Pancreas (tissue), 10 donors: ENCODE data around the gene LOXL4. TPM values are rescaled to one million over a fixed set of nuclear protein-coding genes. Genes with fewer than 3 reads are reported as not detected.

ENCODE experiments used
- ATAC-seq, 4 donors: fragments of 200-7000 bp; cut with Tn5 transposase; one replicate each; pipeline versions ENCODE4 v1.8.0 to v1.9.1; 2020; ENCODE audit warnings: mild to moderate bottlenecking in 4 of 4, moderate library complexity in 4 of 4
- DNase-seq, 6 donors: peaks; one replicate each; pipeline ENCODE4 v3.0.0-alpha.2; 2020
- FAIRE-seq: peaks from 2 replicates; lab custom pipeline; 2012; peaks lifted over from hg19 to GRCh38; lab: Jason Lieb, UNC
- H3K27ac ChIP-seq, 4 donors: fragments of 200-600 bp; sonication (generic); 1 replicate in 3 of 4; 2 replicates in 1 of 4; pipeline versions ENCODE4 v1.5.0 to v1.8.0; 2020
- H3K27me3 ChIP-seq, 4 donors: fragments of 200-600 bp; one replicate each; pipeline ENCODE4 v1.8.0; 2021
- H3K36me3 ChIP-seq, 3 donors: fragments of 200-600 bp; sonication (generic) in 1 of 3; one replicate each; pipeline versions ENCODE4 v1.5.0 to v1.8.0; 2020 to 2021
- H3K4me1 ChIP-seq, 3 donors: fragments of 200-600 bp; one replicate each; pipeline ENCODE4 v1.8.0; 2021
- H3K4me3 ChIP-seq, 4 donors: fragments of 200-600 bp; sonication (generic) in 2 of 4; one replicate each; pipeline versions ENCODE4 v1.5.0 to v1.8.0; 2020 to 2021
- H3K9me3 ChIP-seq, 4 donors: fragments of 200-600 bp; one replicate each; pipeline ENCODE4 v1.8.0; 2021
- WGBS, 2 donors: extraction: QIAGEN DNeasy Blood & Tissue Kit; methylation state at CpG; one replicate each; pipeline ENCODE4 v1.1.7; 2013; 5-methylcytosine and 5-hydroxymethylcytosine counted together
- intact Hi-C, 3 donors: fragments of 100-400 bp; cut with DNase I; formaldehyde crosslinking; loops; one replicate each; pipeline versions ENCODE4 v1.11.1 to v1.14.2; 2022
- polyA plus RNA-seq, 2 donors: library from polyadenylated mRNA; stranded (reverse); fragments of 200-250 nt; gene quantifications; one replicate each; pipeline ENCODE4 v1.2.3, GENCODE V29; 2013
- total RNA-seq, 6 donors: library from RNA; stranded (reverse); fragmentation: NEBNext Ultra II Directional in 4 of 6; extraction: Animal tissue kit (Norgen Biotek cat#: 25700) in 4 of 6; gene quantifications; one replicate each; pipeline versions ENCODE4 v1.2.1 to v1.2.4, GENCODE V29; 2021 to 2023
- TF ChIP-seq, protein P1 (sequence below), 4 donors: fragments of 200-600 bp; sonication (generic) in 3 of 4; IDR thresholded peaks; one replicate each; pipeline versions ENCODE4 v1.5.0 to v1.8.0; 2021; ENCODE audit warnings: antibody characterized with exemption in 4 of 4
- donor health status: healthy with polysubstance abuse.
- donor health status: DM: no; HTN: no; CAD: no; lungs with moderate emphysema.
- donor health status: DM: no; HTN: no; CAD: no.
- donor health status: control.
- donor health status: control.
- donor health status: Bipolar disorder and iron deficiency.
- donor health status: DM: yes; HTN: yes; CAD: no.
- donor health status: DM: no; HTN: no; CAD: no.
- donor health status: DM: no; HTN: no; CAD: no.
- donor health status: DM: yes; HTN: yes; CAD: no.

LOXL4 gene
- total and polyA plus RNA-seq, 8 donors, result 3.7 to 12.5 (median 8.6) TPM

- FAIRE-seq (no peak), ATAC-seq (no peak), DNase-seq (no peak)
- TF ChIP-seq, protein P1, sequence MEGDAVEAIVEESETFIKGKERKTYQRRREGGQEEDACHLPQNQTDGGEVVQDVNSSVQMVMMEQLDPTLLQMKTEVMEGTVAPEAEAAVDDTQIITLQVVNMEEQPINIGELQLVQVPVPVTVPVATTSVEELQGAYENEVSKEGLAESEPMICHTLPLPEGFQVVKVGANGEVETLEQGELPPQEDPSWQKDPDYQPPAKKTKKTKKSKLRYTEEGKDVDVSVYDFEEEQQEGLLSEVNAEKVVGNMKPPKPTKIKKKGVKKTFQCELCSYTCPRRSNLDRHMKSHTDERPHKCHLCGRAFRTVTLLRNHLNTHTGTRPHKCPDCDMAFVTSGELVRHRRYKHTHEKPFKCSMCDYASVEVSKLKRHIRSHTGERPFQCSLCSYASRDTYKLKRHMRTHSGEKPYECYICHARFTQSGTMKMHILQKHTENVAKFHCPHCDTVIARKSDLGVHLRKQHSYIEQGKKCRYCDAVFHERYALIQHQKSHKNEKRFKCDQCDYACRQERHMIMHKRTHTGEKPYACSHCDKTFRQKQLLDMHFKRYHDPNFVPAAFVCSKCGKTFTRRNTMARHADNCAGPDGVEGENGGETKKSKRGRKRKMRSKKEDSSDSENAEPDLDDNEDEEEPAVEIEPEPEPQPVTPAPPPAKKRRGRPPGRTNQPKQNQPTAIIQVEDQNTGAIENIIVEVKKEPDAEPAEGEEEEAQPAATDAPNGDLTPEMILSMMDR (IDR thresholded peaks at IDR 0.05), result no peak
- no peaks in the 10 kb centered on the region for H3K9me3 ChIP-seq
- no peak overlapping the region for H3K4me3 ChIP-seq
- H3K36me3 ChIP-seq, result peaks cover 0 to 3% (median 2%) of the 10 kb centered on the region in 3 donors
- H3K27me3 ChIP-seq, result no peaks in the 10 kb centered on the region
- intact Hi-C loops, result no loop called here
- WGBS, 2 donors, result 98% methylated on average over 4 of the region's 4 CpGs
- no peak overlapping the region for H3K27ac ChIP-seq
- no peaks in the 10 kb centered on the region for H3K4me1 ChIP-seq
Observed at GRCh38 chr10:98209441-98209840, 58.6 kb downstream of the LOXL4 start.

- Histone ChIP-seq H3K4me1 (no peaks in the 10 kb centered on the region), H3K4me3 (no peak overlapping the region), H3K27ac (no peak overlapping the region), H3K9me3 (no peaks in the 10 kb centered on the region), H3K36me3 (peaks cover 0 to 3% (median 2%) of the 10 kb centered on the region in 3 donors), H3K27me3 (no peaks in the 10 kb centered on the region)
- FAIRE-seq (no peak), ATAC-seq (no peak), DNase-seq (no peak)
- WGBS, 2 donors, result 95 to 97% methylated on average over 2 of the region's 2 CpGs
- TF ChIP-seq, protein P1 (IDR thresholded peaks at IDR 0.05), result no peak
- intact Hi-C loops, result no loop called here
Observed at GRCh38 chr10:98208925-98209324, 59.1 kb downstream of the LOXL4 start.

DNA sequence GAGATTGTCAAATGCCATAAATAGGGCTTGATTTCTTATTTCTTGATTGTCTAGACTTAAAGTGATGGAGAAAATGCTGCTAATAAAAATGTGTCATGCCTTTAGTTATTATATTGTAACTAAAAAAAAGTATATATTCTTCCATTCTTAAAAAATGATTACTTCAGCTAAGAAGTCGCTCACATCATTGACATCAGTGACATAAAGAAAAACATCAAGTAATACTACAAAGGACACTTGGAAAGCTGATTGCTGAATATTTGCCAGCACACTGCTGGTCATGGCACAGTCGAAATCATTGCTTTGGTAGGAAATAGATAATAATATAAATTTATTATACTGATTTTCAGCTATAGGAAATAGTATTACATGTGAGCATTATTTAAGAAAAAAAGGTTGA, 62.6 kb downstream of the LOXL4 start:
- FAIRE-seq, result no peak
- intact Hi-C loops, result no loop called here
- H3K4me1 ChIP-seq, result no peaks in the 10 kb centered on the region

DNA sequence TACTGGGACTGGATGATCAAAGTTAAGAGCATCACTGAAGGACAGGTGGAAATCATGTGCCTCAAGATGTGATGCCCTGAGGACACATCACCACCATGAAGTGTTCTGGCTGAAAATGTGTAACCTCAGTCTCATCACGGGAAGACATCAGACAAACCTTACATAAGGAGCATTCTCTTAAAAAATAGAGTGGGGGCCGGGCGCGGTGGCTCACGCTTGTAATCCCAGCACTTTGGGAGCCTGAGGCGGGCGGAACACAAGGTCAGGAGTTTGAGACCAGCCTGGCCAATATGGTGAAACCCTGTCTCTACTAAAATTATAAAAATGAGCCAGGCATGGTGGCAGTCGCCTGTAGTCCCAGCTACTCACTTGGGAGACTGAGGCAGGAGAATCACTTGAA, 65.6 kb downstream of the LOXL4 start:
- intact Hi-C loops, result no loop called here
- Histone ChIP-seq H3K27me3 (no peaks in the 10 kb centered on the region), H3K27ac (no peak overlapping the region), H3K36me3 (no peaks in the 10 kb centered on the region), H3K9me3 (no peaks in the 10 kb centered on the region), H3K4me1 (peaks cover 0 to 9% (median 8%) of the 10 kb centered on the region in 3 donors), H3K4me3 (no peak overlapping the region)
- DNase-seq (no peak), ATAC-seq (no peak), FAIRE-seq (no peak)
- TF ChIP-seq, protein P1 (IDR thresholded peaks at IDR 0.05), result no peak
- WGBS, 2 donors, result 90 to 93% methylated on average over 8 of the region's 8 CpGs

More for the DNA sequence above, 62.6 kb downstream of the LOXL4 start:
- no peak for DNase-seq
- Histone ChIP-seq H3K4me3 (no peak overlapping the region), H3K9me3 (no peaks in the 10 kb centered on the region), H3K27me3 (no peaks in the 10 kb centered on the region), H3K36me3 (peaks cover 0 to 3% (median 2%) of the 10 kb centered on the region in 3 donors), H3K27ac (no peak overlapping the region)
- no peak for ATAC-seq
- TF ChIP-seq, protein P1 (IDR thresholded peaks at IDR 0.05), result no peak
- whole genome bisulfite sequencing, 2 donors, result 89 to 97% methylated on average over 2 of the region's 2 CpGs

GRCh38 chr10:98201760-98202159, 66.2 kb downstream of the LOXL4 start:
- TF ChIP-seq, protein P1 (IDR thresholded peaks at IDR 0.05), result no peak
- Histone ChIP-seq H3K27me3 (no peaks in the 10 kb centered on the region), H3K9me3 (no peaks in the 10 kb centered on the region), H3K36me3 (no peaks in the 10 kb centered on the region), H3K4me3 (no peak overlapping the region), H3K4me1 (peaks cover 0 to 9% (median 8%) of the 10 kb centered on the region in 3 donors), H3K27ac (no peak overlapping the region)
- intact Hi-C loops, result no loop called here
- ATAC-seq (no peak), DNase-seq (no peak), FAIRE-seq (no peak)
- 84 to 88% methylated on average over 5 of the region's 5 CpGs for WGBS, 2 donors

Other genes with a start within 250 kb of the LOXL4 start
- gene CRTAC1, start 237.6 kb downstream of the LOXL4 start, total RNA-seq, result 1 to 10 TPM in 1 of 6 donors, under 1 TPM in 5; 0.24 to 1.3 (median 0.55) TPM
- gene CRTAC1, start 237.6 kb downstream of the LOXL4 start, polyA plus RNA-seq, result 1 to 10 TPM; 1.1 to 1.2 TPM
- 1 to 10 TPM; 3.9 to 9.5 (median 4.8) TPM for gene R3HCC1L, start 133.5 kb downstream of the LOXL4 start, total RNA-seq
- gene R3HCC1L, start 133.5 kb downstream of the LOXL4 start, polyA plus RNA-seq, result 1 to 10 TPM; 4.7 to 8.7 TPM
- 1 to 10 TPM; 1.8 to 7.8 (median 3.5) TPM for gene PYROXD2, start 147.0 kb upstream of the LOXL4 start, total RNA-seq
- gene PYROXD2, start 147.0 kb upstream of the LOXL4 start, polyA plus RNA-seq, result 10 to 100 TPM in 1 of 2 donors, 1 to 10 TPM in 1; 8.4 to 15.9 TPM
- 10 to 100 TPM; 24.6 to 38.7 (median 28.5) TPM for gene HPS1, start 178.7 kb upstream of the LOXL4 start, total RNA-seq
- 10 to 100 TPM; 33.5 to 38.3 TPM for gene HPS1, start 178.7 kb upstream of the LOXL4 start, polyA plus RNA-seq